HL-60 (cell line): ENCODE data around the gene MEF2B.

Source experiments
- POLR2AphosphoS5 ChIP-seq: IDR thresholded peaks from 2 replicates; pipeline ENCODE4 v1.6.1; 2012; ENCODE audit warnings: low read depth
- TF ChIP-seq, protein P1 (sequence below): IDR thresholded peaks from one replicate; pipeline ENCODE4 v1.5.1; 2011; ENCODE audit warnings: low read length, control low read depth, inconsistent platforms; ENCODE audit not compliant: insufficient read depth

DNA sequence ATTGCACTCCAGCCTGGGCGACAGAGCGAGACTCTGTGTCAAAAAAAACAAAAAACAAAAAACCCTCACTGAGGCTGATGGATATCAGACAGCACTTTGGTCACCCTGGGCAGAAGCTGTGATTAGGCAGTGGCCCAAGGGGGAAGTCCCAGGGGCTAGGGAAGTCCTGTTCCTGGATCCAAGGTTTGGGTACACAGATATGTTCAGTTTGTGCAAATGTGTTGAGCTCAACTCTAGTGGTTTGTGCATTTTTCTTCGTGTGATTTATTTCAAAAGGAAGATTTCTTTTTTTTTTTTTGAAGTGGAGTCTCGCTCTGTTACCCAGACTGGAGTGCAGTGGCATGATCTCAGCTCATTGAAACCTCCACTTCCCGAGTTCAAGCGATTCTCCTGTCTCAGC, 12.3 kb downstream of the MEF2B start:
- TF ChIP-seq POLR2AphosphoS5: no peak
- TF ChIP-seq, protein P1, sequence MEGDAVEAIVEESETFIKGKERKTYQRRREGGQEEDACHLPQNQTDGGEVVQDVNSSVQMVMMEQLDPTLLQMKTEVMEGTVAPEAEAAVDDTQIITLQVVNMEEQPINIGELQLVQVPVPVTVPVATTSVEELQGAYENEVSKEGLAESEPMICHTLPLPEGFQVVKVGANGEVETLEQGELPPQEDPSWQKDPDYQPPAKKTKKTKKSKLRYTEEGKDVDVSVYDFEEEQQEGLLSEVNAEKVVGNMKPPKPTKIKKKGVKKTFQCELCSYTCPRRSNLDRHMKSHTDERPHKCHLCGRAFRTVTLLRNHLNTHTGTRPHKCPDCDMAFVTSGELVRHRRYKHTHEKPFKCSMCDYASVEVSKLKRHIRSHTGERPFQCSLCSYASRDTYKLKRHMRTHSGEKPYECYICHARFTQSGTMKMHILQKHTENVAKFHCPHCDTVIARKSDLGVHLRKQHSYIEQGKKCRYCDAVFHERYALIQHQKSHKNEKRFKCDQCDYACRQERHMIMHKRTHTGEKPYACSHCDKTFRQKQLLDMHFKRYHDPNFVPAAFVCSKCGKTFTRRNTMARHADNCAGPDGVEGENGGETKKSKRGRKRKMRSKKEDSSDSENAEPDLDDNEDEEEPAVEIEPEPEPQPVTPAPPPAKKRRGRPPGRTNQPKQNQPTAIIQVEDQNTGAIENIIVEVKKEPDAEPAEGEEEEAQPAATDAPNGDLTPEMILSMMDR: no peak
